ENCODE data around the gene GLTP. TPM values are rescaled to one million over a fixed set of nuclear protein-coding genes. Genes with fewer than 3 reads are reported as not detected.
"Not testable (repeated sequence)": the region's sequence is repeated elsewhere in the genome, so short reads cannot be mapped to it uniquely, and the experiment has no call there.

The GLTP gene
- total RNA-seq, 2 donors from 2014 or later: 22.7 to 28.5 TPM

- DNase-seq (no peak), ATAC-seq (no peak)
- intact Hi-C loops (cut with DNase I): no loop called here
These were observed 21.6 kb downstream of the GLTP start for GRCh38 chr12:109858764-109859163.

- no peak for DNase-seq
- ATAC-seq: no peak
- intact Hi-C loops (cut with DNase I): no loop called here
These were observed 22.6 kb downstream of the GLTP start for GRCh38 chr12:109857715-109858114.

GRCh38 chr12:109855377-109855776 lies 25.0 kb downstream of the GLTP start:
- intact Hi-C loops (cut with DNase I): no loop called here
- DNase-seq (no peak), ATAC-seq (no peak)

- intact Hi-C loops (cut with DNase I); ATAC-seq; DNase-seq: not testable (repeated sequence)
These were observed 29.8 kb downstream of the GLTP start for GRCh38 chr12:109850518-109850917.

GRCh38 chr12:109847142-109847735 lies 33.1 kb downstream of the GLTP start:
- intact Hi-C loops (cut with DNase I): no loop called here
- ATAC-seq: no peak
- DNase-seq: no peak

GRCh38 chr12:109845824-109846205 lies 34.5 kb downstream of the GLTP start:
- ATAC-seq (no peak), DNase-seq (no peak)
- intact Hi-C loops (cut with DNase I): loop anchor here in 1 of 2 donors (2.0 kb wide), 1 partner anchor 41 kb away; no protein-coding TSS in a partner anchor

- DNase-seq: peak; percentile 90
- intact Hi-C loops (cut with DNase I): loop anchor here in 1 of 2 donors (2.0 kb wide), 1 partner anchor 40 kb away; no protein-coding TSS in a partner anchor
- peak; percentile 96 for ATAC-seq
These were observed 35.1 kb downstream of the GLTP start for GRCh38 chr12:109844983-109845823.

GRCh38 chr12:109844091-109844490 lies 36.2 kb downstream of the GLTP start:
- ATAC-seq (no peak), DNase-seq (no peak)
- intact Hi-C loops (cut with DNase I): loop anchor here in 1 of 2 donors (2.0 kb wide), 1 partner anchor 39 kb away; no protein-coding TSS in a partner anchor

- ATAC-seq (no peak), DNase-seq (no peak)
- intact Hi-C loops (cut with DNase I): no loop called here
These were observed 38.3 kb downstream of the GLTP start for GRCh38 chr12:109842021-109842420.

- intact Hi-C loops (cut with DNase I): no loop called here
- no peak for ATAC-seq
These were observed 39.0 kb downstream of the GLTP start for GRCh38 chr12:109841356-109841755.

GRCh38 chr12:109840305-109841074 lies 39.9 kb downstream of the GLTP start:
- intact Hi-C loops (cut with DNase I): no loop called here
- DNase-seq: no peak
- ATAC-seq: no peak

More at GRCh38 chr12:109841356-109841755, 39.0 kb downstream of the GLTP start:
- no peak for DNase-seq

- intact Hi-C loops (cut with DNase I): no loop called here
These were observed 40.9 kb downstream of the GLTP start for GRCh38 chr12:109839444-109839843.

GRCh38 chr12:109836916-109837315 lies 43.4 kb downstream of the GLTP start:
- DNase-seq (no peak), ATAC-seq (no peak)
- intact Hi-C loops (cut with DNase I): no loop called here

More at GRCh38 chr12:109839444-109839843, 40.9 kb downstream of the GLTP start:
- no peak for ATAC-seq
- DNase-seq: no peak

GRCh38 chr12:109835827-109836226 lies 44.5 kb downstream of the GLTP start:
- intact Hi-C loops (cut with DNase I): no loop called here
- no peak for ATAC-seq
- DNase-seq: no peak

- ATAC-seq (peak; percentile 64 to 81), DNase-seq (peak; percentile 56)
- intact Hi-C loops (cut with DNase I): no loop called here
These were observed 46.8 kb downstream of the GLTP start, which contains the start of gene TRPV4 for GRCh38 chr12:109833307-109834189. TRPV4 (minus strand) TSS chr12:109833398; CDS start chr12:109814796, 18,602 bp downstream.

GRCh38 chr12:109832541-109833306 lies 47.6 kb downstream of the GLTP start:
- no peak for DNase-seq
- intact Hi-C loops (cut with DNase I): no loop called here
- no peak for ATAC-seq

GRCh38 chr12:109831929-109832328 lies 48.4 kb downstream of the GLTP start:
- DNase-seq (no peak), ATAC-seq (no peak)

GRCh38 chr12:109831365-109831764 lies 49.0 kb downstream of the GLTP start:
- no peak for DNase-seq
- intact Hi-C loops (cut with DNase I): no loop called here
- no peak for ATAC-seq

More at GRCh38 chr12:109831929-109832328, 48.4 kb downstream of the GLTP start:
- intact Hi-C loops (cut with DNase I): no loop called here
